MCF 10A (cell line): ENCODE data around the gene DHRS2. TPM values are rescaled to one million over a fixed set of nuclear protein-coding genes. Genes with fewer than 3 reads are reported as not detected.
"Not testable (repeated sequence)": the region's sequence is repeated elsewhere in the genome, so short reads cannot be mapped to it uniquely, and the experiment has no call there.

Experiments
- BruUV-seq: library from RNA; stranded (reverse); fragments of 400-500 nt; replicated peaks from 2 replicates; lab custom pipeline; 2021; lab: Mats Ljungman, UMichigan
- CTCF ChIA-PET: fragments of 300-600 bp; sonication (Branson Sonifier 250); formaldehyde crosslinking; extraction: SDS; loops from one replicate; lab custom pipeline; 2021; ENCODE audit warnings: antibody characterized with exemption, inconsistent platforms; lab: Yijun Ruan, JAX
- POLR2A ChIA-PET: fragments of 300-600, 350-650 bp; sonication (Branson Sonifier 250); formaldehyde crosslinking; extraction: SDS; loops from one replicate; lab custom pipeline; 2020; ENCODE audit warnings: antibody characterized with exemption, inconsistent platforms; lab: Yijun Ruan, JAX
- DNase-seq: peaks from one replicate; pipeline ENCODE4 v3.0.0-alpha.2; 2018; ENCODE audit not compliant: unreplicated experiment
- H3K27ac Mint-ChIP-seq: one replicate; pipeline ENCODE4 v1.8.0; 2022; ENCODE audit warnings: mild to moderate bottlenecking, low read depth, mixed read lengths; ENCODE audit not compliant: unreplicated experiment
- H3K27me3 Mint-ChIP-seq: one replicate; pipeline ENCODE4 v1.8.0; 2022; ENCODE audit warnings: mixed read lengths; ENCODE audit not compliant: insufficient read depth, unreplicated experiment
- H3K36me3 Mint-ChIP-seq: one replicate; pipeline ENCODE4 v1.8.0; 2022; ENCODE audit warnings: mild to moderate bottlenecking, moderate library complexity, mixed read lengths; ENCODE audit not compliant: insufficient read depth, unreplicated experiment
- H3K4me1 Mint-ChIP-seq: one replicate; pipeline ENCODE4 v1.8.0; 2022; ENCODE audit warnings: mixed read lengths; ENCODE audit not compliant: insufficient read depth, unreplicated experiment
- H3K4me3 Mint-ChIP-seq: one replicate; pipeline ENCODE4 v1.8.0; 2022; ENCODE audit warnings: mild to moderate bottlenecking, moderate library complexity, mixed read lengths; ENCODE audit not compliant: unreplicated experiment
- H3K9me3 Mint-ChIP-seq: one replicate; pipeline ENCODE4 v1.8.0; 2022; ENCODE audit warnings: mixed read lengths; ENCODE audit not compliant: unreplicated experiment
- intact Hi-C: fragments of 100-400 bp; cut with micrococcal nuclease; formaldehyde crosslinking; loops from 2 replicates; pipeline ENCODE4 v1.14.1; 2022
- total RNA-seq: library from RNA; stranded (reverse); gene quantifications from 2 replicates; pipeline ENCODE4 v1.2.3, GENCODE V29; 2022
- TF ChIP-seq, protein P1 (sequence below): fragments of 200-600 bp; IDR thresholded peaks from one replicate; pipeline ENCODE4 v1.8.0; 2022; ENCODE audit warnings: antibody characterized with exemption, mild to moderate bottlenecking; ENCODE audit not compliant: unreplicated experiment

DHRS2 gene
- total RNA-seq, 1 experiment from 2014 or later: 1.1 TPM

DNA sequence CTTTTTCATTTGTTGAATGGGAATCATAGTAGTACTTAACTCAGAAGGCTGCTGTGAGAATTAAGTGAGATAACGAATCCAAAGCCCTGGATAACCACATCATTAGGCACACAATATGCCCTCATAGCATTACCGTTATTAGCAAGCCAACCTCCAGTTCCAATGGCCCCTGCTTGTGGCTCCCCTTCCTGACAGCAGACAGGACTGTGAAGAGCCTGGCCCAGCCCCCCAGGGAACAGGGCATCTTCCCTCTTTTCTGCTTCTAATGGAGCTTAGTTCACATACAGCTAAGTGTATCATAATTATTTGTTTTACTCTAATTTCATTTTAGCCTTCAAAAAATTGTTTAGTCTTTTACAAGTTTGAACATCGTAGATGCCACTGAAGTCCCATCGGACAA lies 39.7 kb downstream of the DHRS2 start:
- TF ChIP-seq, protein P1, sequence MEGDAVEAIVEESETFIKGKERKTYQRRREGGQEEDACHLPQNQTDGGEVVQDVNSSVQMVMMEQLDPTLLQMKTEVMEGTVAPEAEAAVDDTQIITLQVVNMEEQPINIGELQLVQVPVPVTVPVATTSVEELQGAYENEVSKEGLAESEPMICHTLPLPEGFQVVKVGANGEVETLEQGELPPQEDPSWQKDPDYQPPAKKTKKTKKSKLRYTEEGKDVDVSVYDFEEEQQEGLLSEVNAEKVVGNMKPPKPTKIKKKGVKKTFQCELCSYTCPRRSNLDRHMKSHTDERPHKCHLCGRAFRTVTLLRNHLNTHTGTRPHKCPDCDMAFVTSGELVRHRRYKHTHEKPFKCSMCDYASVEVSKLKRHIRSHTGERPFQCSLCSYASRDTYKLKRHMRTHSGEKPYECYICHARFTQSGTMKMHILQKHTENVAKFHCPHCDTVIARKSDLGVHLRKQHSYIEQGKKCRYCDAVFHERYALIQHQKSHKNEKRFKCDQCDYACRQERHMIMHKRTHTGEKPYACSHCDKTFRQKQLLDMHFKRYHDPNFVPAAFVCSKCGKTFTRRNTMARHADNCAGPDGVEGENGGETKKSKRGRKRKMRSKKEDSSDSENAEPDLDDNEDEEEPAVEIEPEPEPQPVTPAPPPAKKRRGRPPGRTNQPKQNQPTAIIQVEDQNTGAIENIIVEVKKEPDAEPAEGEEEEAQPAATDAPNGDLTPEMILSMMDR: no peak
- DNase-seq: no peak
- ChIA-PET CTCF (interaction anchor here (0.6 to 2.1 kb wide), 7 partner anchors 10 to 235 kb away, joined by 3 to 9 read pairs (median 3); no protein-coding TSS in a partner anchor), POLR2A (no interaction called here)
- Mint-ChIP-seq H3K4me1 (peaks cover under 1% of the 10 kb centered on the region), H3K27me3 (peaks cover 36% of the 10 kb centered on the region), H3K4me3 (no peak overlapping the region), H3K36me3 (no peaks in the 10 kb centered on the region), H3K9me3 (peaks cover 1% of the 10 kb centered on the region), H3K27ac (no peak overlapping the region)
- intact Hi-C loops: no loop called here
- BruUV-seq: no TSS peak

DNA sequence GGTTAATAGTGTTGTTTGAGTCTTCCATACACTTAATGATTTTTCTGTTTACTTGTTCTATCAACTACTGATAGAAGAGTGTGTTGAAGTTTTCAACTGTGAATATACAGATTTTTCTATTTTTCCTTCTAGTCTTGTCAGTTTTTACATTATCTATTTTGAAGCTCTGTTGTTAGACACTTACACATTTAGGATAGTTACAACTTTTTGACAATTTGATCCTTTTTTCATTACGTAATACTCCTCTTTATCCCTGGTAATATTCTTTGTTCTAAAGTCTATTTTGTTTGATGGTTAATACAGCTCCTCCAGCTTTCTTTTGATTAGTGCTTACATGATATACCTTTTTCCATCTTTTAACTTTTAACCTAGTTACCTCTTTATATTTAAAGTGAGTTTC lies 45.2 kb downstream of the DHRS2 start:
- Mint-ChIP-seq H3K4me1 (no peaks in the 10 kb centered on the region), H3K27ac (no peak overlapping the region), H3K9me3 (no peaks in the 10 kb centered on the region), H3K36me3 (no peaks in the 10 kb centered on the region), H3K27me3 (peaks cover 23% of the 10 kb centered on the region), H3K4me3 (no peak overlapping the region)
- intact Hi-C loops: no loop called here
- no TSS peak for BruUV-seq
- POLR2A ChIA-PET: no interaction called here
- CTCF ChIA-PET: interaction anchor here (0.7 to 1.2 kb wide), 3 partner anchors 9 to 230 kb away, joined by 3 to 5 read pairs (median 4); no protein-coding TSS in a partner anchor
- DNase-seq: no peak
- TF ChIP-seq, protein P1: no peak

DNA sequence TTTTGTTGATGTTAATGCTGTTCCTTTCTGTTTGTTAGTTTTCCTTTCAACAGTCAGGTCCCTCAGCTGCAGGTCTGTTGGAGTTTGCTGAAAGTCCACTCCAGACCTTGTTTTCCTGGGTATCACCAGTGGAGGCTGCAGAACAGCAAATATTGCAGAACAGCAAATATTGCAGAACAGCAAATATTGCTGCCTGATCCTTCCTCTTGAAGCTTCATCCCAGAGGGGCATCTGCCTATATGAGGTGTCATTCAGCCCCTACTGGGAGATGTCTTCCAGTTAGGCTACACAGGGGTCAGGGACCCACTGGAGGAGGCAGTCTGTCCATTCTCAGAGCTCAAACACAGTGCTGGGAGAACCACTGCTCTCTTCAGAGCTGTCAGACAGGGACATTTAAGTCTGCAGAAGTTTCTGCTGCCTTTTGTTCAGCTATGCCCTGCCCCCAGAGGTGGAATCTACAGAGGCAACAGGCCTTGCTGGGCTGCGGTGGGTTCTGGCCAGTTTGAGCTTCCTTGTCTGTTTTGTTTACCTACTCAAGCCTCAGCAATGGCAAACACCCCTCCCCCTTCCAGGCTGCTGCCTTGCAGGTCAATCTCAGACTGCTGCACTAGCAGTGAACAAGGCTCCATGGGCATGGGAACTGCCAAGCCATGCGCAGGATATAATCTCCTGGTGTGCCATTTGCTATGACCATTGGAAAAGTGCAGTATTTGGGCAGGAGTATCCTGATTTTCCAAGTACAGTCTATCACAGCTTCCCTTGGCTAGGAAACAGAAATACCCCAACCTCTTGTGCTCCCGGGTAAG lies 53.7 kb downstream of the DHRS2 start:
- DNase-seq, H3K4me3 Mint-ChIP-seq, H3K9me3 Mint-ChIP-seq, H3K27ac Mint-ChIP-seq, H3K4me1 Mint-ChIP-seq, H3K36me3 Mint-ChIP-seq, intact Hi-C loops, BruUV-seq, H3K27me3 Mint-ChIP-seq: not testable (repeated sequence)
- POLR2A ChIA-PET: interaction anchor here (0.5 kb wide), 1 partner anchor 15 kb away, joined by 3 read pairs; no protein-coding TSS in a partner anchor
- CTCF ChIA-PET: interaction anchor here (1.0 to 1.4 kb wide), 2 partner anchors 18 to 58 kb away, joined by 3 to 4 read pairs; no protein-coding TSS in a partner anchor

DNA sequence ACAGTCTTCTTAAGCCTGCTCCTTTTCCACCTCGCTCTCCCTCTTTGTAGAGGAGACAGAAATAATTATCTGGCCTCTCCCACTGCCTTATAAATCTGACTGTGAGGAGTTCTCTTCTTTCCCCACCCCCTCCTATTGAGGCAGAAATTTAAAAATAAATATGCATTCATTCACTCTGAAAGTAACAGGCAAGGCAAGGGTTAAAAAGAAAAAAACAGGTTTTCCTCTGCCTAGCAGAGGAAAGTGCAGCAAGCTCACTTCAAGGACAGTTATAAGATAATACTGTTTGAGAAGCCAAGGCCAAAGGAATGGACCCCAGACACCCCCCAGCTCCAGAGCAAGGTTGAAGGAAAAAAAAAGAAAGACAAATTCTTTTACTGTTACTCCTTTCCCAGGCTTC lies 56.3 kb downstream of the DHRS2 start:
- CTCF ChIA-PET: no interaction called here
- Mint-ChIP-seq H3K4me1 (no peaks in the 10 kb centered on the region), H3K27ac (no peak overlapping the region), H3K9me3 (no peaks in the 10 kb centered on the region), H3K27me3 (no peaks in the 10 kb centered on the region), H3K4me3 (no peak overlapping the region), H3K36me3 (no peaks in the 10 kb centered on the region)
- TF ChIP-seq, protein P1: no peak
- DNase-seq: no peak
- POLR2A ChIA-PET: interaction anchor here (0.6 kb wide), 1 partner anchor 40 kb away, joined by 3 read pairs; no protein-coding TSS in a partner anchor
- intact Hi-C loops: no loop called here
- BruUV-seq: no TSS peak
